Cardiac septum (tissue), 1 donor: Measurements from ENCODE around the gene SPDYC. TPM values are rescaled to one million over a fixed set of nuclear protein-coding genes. Genes with fewer than 3 reads are reported as not detected.
A peak's percentile ranks its signal among the peaks of the same experiment; 100 is the strongest.
"Not testable (repeated sequence)": the region's sequence is repeated elsewhere in the genome, so short reads cannot be mapped to it uniquely, and the experiment has no call there.

ENCODE experiments used
- DNase-seq: peaks from one replicate; pipeline ENCODE4 v3.0.0-alpha.2; 2020; ENCODE audit warnings: low spot score
- intact Hi-C: fragments of 100-400 bp; cut with DNase I; formaldehyde crosslinking; loops from one replicate; pipeline ENCODE4 v1.14.0; 2022
- total RNA-seq: library from RNA; stranded (reverse); fragmentation: NEBNext Ultra II Directional; extraction: Animal tissue kit (Norgen Biotek cat#: 25700); gene quantifications from one replicate; pipeline ENCODE4 v1.2.1, GENCODE V29; 2021
- donor health status: DM: no; HTN: no; CAD: no.

The SPDYC gene
- total RNA-seq, 1 donor from 2014 or later: not detected

DNA sequence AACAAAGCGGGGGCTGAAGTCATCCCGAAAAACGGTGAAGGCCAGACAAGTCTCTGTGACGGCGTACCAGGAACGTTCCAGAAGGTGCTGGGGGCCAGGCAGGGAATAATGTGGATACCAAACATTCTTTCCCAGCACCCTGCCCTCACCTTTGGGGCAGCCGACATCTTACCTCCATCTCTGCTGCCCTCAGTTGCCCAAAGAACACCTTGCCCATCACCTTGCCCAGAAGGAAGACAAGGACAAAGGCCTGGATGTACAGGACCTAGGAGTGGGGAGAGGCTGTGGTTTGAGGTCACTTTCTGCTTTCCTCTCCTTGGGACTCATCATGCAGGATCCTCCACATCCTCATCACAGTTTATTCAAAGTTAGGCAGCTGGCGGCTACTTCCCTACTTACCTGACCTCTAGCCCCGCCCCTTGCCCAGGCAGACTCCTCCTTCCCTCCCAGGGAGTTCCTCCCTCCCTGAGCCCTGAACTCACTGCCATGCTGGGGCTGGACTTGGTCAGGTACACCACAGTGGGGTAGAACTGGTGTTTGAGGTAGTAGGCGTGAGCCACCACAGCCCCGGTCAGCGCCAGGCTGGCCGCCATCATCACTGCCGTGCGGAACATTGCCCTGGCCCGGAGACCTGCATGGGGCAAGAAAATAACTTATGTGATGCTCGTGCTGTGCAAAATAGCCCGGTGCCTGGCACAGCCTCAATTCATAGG is 36.9 kb upstream of the SPDYC start:
- intact Hi-C loops: loop anchor here (5.0 kb wide), 1 partner anchor 49 kb away; the partner anchor contains the start of gene CAPN1

DNA sequence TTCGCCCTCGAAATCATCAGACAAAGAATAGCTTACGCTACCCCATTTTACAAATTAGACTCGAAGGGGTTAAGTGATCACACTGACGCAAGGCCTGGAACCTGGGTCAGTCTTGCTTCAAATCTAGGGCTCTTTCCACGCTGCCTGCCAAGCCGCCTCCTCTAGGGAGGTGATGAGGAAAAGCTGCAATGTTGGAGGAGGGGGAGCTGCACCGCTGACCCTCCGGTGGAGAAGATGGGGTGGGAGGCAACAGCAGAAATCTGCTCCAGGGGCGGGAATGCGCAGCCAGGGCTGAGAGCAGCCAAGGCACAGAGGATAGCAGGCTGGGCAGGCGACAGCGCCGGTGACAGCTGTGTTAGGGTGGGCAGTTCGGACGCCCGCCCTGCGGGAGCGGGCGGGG is 36.3 kb upstream of the SPDYC start:
- no peak for DNase-seq
- intact Hi-C loops: loop anchor here (5.0 kb wide), 1 partner anchor 49 kb away; the partner anchor contains the start of gene CAPN1

More for the DNA sequence above, 36.9 kb upstream of the SPDYC start:
- peak; percentile 87 for DNase-seq

- intact Hi-C loops: loop anchor here (5.0 kb wide), 1 partner anchor 48 kb away; the partner anchor contains the start of gene CAPN1
- peak; percentile 95 for DNase-seq
These were observed 35.6 kb upstream of the SPDYC start, which contains the start of gene SYVN1 for GRCh38 chr11:65134240-65134951. Gene SYVN1 (minus strand): TSS chr11:65134519. CDS start chr11:65133601, 918 bp downstream.

GRCh38 chr11:65134952-65135632 is 34.9 kb upstream of the SPDYC start:
- peak; percentile 93 for DNase-seq
- intact Hi-C loops: loop anchor here (5.0 kb wide), 1 partner anchor 47 kb away; the partner anchor contains the start of gene CAPN1

DNA sequence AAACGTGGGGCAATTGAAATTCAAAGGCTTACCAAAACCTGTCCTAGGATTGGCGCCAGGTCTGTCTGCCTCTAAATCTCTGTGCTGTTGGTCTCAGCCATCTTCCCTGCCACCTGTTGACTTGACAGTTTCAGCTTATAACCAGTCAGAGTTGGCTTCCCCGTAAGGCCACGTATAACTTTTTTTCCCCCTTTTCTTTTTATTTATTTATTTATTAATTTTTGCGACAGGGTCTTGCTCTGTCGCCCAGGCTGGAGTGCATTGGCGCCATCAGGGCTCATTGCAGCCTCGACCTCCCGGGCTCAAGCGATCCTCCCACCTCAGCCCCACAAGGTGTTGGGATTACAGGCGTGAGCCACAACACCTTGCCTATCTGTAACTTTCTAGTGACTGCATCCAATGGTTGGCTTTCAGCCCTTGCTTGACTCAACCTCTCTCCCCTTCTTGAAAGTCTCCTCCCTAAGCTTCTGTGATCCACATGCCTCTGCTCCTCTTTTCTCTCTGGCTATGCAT is 34.3 kb upstream of the SPDYC start:
- no peak for DNase-seq
- intact Hi-C loops: no loop called here

DNA sequence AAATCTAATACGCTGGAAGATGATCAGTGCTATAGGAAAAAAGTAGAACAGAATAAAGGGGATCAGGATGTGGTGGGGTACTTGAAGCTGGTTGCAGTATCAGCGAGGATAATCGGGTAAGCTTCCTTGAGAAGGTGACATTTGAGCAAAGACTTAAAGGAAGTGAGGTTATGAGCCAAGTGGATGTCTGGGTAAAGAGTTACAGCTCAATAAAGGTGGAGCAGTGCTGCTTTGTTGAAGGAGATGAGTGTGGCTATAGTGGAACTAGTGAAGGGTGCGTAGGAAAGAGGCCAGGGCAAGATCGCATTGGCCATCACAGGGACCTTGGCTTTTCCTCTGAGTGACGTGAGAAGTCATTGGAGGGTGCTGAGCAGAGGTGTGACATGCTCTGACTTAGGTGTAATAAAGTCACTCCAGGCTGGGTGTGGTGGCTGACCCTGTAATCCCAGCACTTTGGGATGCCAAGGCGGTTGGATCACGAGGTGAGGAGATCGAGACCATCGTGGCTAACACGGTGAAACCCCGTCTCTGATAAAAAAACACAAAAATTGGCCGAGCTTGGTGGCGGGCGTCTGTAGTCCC is 33.4 kb upstream of the SPDYC start:
- DNase-seq: no peak
- intact Hi-C loops: no loop called here

DNA sequence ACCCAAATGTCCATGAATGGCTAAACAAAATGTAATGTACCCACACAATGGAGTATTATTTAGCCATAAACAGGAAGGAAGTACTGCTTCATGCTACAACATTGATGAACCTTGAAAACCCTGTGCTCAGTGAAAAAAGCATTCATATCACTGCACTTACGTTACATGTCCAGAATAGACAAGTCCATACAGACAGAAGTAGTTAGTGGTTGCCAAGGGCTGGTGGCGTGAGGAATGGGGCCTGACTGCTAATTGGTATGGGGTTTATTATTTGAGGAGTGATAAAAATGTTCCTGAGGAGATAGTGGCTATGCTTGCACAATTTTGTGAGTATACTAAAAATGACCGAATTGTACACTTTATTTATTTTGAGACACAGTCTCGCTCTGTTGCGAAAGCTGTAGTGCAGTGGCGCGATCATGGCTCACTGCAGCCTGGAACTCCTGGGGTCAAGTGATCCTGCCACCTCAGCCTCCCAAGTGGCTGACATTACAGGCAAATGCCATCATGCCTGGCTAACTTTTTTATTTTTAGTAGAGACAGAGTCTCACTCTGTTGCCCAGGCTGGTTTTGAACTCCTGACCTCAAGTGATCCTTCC is 28.0 kb upstream of the SPDYC start:
- no peak for DNase-seq
- intact Hi-C loops: no loop called here

GRCh38 chr11:65147352-65148075 is 22.5 kb upstream of the SPDYC start:
- no peak for DNase-seq
- intact Hi-C loops: no loop called here

- no peak for DNase-seq
- intact Hi-C loops: no loop called here
These were observed 21.4 kb upstream of the SPDYC start for GRCh38 chr11:65148657-65149056.

DNA sequence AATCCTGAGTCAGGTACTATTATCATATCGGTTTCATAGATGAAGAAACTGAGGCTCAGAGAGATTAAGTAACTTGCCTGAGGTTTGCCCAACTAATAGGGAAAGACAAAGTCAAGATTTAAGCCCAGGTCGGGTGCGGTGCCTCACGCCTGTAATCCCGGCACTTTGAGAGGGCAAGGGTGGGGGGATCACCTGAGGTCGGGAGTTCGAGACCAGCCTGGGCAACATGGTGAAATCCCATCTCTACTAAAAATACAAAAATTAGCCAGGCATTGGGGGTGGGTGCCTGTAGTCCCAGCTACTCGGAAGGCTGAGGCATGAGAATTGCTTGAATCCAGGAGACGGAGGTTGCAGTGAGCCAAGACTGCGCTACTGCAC is 19.9 kb upstream of the SPDYC start:
- DNase-seq, intact Hi-C loops: not testable (repeated sequence)

GRCh38 chr11:65150509-65151299 is 19.3 kb upstream of the SPDYC start:
- DNase-seq: peak; percentile 89
- intact Hi-C loops: no loop called here

DNA sequence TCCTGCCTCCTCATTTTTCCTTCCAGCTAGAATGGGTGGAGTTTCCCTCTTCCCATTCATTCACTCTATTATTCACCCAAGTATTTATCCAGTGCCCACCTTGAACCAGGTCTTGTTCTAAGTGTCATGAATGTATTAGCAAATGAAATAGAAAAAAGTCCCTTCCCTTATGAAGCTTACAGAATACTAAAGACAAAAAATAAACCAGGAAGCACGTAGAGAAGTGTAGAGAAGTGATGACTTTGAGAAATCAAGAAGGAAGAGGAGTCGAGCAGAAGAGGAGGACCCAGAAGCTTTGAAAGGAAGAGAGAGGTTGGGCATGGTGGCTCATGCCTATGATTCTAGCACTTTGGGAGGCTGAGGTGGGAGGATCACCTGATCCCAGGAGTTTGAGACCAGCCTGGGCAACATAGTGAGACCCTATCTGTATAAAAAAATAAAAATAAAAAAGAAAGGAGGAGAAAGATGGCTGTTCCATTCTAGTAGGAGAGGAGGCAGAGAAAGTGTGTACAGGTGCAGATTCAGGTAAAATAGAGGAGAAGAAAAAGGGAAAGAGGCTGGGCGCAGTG is 18.6 kb upstream of the SPDYC start:
- DNase-seq: no peak
- intact Hi-C loops: no loop called here

GRCh38 chr11:65152122-65152521 is 17.9 kb upstream of the SPDYC start:
- intact Hi-C loops: no loop called here
- DNase-seq: no peak

- intact Hi-C loops: no loop called here
These were observed 13.8 kb upstream of the SPDYC start for GRCh38 chr11:65156256-65156655.

DNA sequence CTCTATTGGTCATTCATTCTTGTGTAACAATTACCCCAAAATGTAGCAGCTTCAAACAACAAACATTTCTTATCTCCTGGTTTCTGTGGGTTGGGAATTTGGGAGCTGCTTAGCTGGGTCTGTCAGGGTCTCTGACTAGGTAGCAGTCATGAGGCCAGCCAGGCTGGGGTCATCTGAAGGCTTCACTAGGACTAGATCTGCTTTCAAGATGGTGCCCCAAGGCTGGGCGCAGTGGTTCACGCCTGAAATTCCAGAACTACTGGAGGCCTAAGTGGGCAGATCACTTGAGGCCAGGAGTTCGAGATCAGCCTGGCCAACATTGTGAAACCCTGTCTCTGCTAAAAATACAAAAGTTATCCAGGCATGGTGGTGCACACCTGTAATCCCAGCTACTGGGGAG is 13.1 kb upstream of the SPDYC start:
- intact Hi-C loops: no loop called here
- DNase-seq: no peak

More at GRCh38 chr11:65156256-65156655, 13.8 kb upstream of the SPDYC start:
- no peak for DNase-seq

- intact Hi-C loops: no loop called here
- no peak for DNase-seq
These were observed 12.7 kb upstream of the SPDYC start for GRCh38 chr11:65157336-65157735.

DNA sequence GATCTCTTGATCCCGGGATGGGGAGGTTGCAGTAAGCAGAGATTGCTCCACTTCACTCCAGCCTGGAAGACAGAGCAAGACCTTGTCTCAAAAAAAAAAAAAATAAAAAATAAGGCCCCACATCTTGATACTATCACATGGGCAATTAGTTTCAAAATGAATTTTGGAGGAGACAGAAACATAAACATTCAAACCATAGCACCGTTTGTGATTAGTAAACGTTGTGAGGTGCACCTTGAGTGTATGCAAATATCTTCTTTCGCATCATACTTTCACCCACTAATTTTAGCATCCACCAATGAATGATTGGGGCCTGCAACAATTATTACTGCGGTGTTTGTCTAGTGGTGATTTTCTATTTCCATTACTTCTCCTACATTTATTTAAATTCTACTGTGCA is 11.0 kb upstream of the SPDYC start:
- DNase-seq: no peak
- intact Hi-C loops: no loop called here

- DNase-seq: no peak
- intact Hi-C loops: no loop called here
These were observed 9.4 kb upstream of the SPDYC start for GRCh38 chr11:65160643-65161042.
